ACC112 (cell line): ENCODE measurements around the gene CUEDC2.

ENCODE experiments used
- H2AFZ ChIP-seq: fragments of 200-600 bp; sonication (generic); one replicate; pipeline ENCODE4 v1.6.0; 2017; ENCODE audit warnings: antibody characterized with exemption, low read length; ENCODE audit not compliant: unreplicated experiment
- H3K27ac ChIP-seq: fragments of 200-600 bp; sonication (generic); 2 replicates; pipeline ENCODE4 v1.5.1; 2014; ENCODE audit warnings: low read depth, mild to moderate bottlenecking, antibody characterized with exemption, low read length, moderate library complexity
- H3K27me3 ChIP-seq: fragments of 200-600 bp; sonication (generic); 2 replicates; pipeline ENCODE4 v1.6.1; 2014; ENCODE audit warnings: mild to moderate bottlenecking, antibody characterized with exemption, low read length, moderate library complexity, mixed read lengths; ENCODE audit not compliant: insufficient read depth
- H3K36me3 ChIP-seq: fragments of 200-600 bp; sonication (generic); 2 replicates; pipeline ENCODE4 v1.6.1; 2016; ENCODE audit warnings: mild to moderate bottlenecking, antibody characterized with exemption, low read length, moderate library complexity, mixed read lengths; ENCODE audit not compliant: insufficient read depth
- H3K4me1 ChIP-seq: fragments of 200-600 bp; sonication (generic); one replicate; pipeline ENCODE4 v1.6.1; 2016; ENCODE audit warnings: low read length, mixed read lengths; ENCODE audit not compliant: insufficient read depth, unreplicated experiment, control insufficient read depth
- H3K4me3 ChIP-seq: fragments of 200-600 bp; sonication (generic); 2 replicates; pipeline ENCODE4 v1.5.1; 2014; ENCODE audit warnings: mild to moderate bottlenecking, low read depth, low read length
- H3K79me2 ChIP-seq: fragments of 200-600 bp; sonication (generic); one replicate; pipeline ENCODE4 v1.6.0; 2016; ENCODE audit warnings: low read length; ENCODE audit not compliant: control insufficient read depth, unreplicated experiment, insufficient read depth

The CUEDC2 gene

DNA sequence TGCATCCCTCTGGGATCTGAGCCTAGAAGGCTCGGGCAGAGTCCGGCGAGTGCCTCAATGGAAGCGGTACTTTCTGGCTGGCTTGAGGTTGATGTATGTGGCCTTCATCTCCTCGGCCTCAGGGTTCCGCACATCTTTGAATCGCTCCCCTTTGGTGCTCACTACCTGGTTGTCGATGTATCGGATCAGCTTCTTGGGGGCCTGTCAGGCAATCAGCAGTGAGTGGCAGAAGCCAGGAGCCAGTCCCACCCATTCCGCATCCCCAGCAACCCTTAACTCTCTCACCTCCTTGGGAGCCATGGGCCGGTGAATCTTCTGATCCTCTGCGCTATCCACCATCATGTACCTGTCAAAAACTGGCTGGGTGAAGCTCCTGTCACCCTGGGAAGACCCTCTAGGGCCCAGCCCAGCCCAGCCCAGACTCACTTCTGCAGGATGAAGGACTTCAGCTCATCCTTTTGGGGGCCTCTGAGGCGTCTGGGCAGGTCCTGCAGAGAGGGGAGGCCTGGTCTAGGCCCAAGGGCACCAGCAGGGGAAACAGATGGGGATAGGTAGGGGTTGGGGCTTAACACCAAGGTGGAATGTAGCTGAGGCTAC is 8.9 kb downstream of the CUEDC2 start:
- Histone ChIP-seq H3K27ac (no peak overlapping the region), H3K4me3 (no peak overlapping the region), H3K27me3 (peaks cover 7% of the 10 kb centered on the region; the same call in 1 of the 2 replicates), H2AFZ (no peak overlapping the region), H3K36me3 (no peaks in the 10 kb centered on the region), H3K4me1 (peaks cover 14% of the 10 kb centered on the region), H3K79me2 (no peaks in the 10 kb centered on the region)

DNA sequence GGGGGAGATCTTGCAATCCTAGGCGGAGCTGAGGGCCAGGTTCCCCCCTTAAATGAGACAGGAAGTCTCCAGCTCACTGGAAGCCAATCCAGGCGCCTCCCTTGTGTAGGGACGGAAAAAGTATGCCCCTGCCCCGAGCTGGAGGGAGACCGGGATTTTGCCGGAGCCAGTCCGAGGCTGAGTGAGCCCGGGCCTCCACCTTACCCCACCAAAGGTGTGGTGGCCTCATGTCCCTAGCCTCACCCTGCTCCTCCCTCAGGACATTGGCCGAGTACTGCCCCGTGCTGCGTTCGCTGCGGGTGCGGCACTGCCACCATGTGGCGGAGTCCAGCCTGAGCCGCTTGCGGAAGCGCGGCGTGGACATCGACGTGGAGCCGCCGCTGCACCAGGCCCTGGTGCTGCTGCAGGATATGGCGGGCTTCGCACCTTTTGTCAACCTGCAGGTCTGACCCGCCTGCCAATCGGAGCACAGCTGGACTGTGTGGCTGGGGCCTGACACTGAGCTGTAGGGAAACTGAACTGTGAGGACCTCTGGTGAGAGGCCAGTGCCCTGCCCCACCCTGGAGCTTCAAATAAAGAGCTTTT is 9.7 kb downstream of the CUEDC2 start:
- Histone ChIP-seq H2AFZ (no peak overlapping the region), H3K27me3 (peaks cover 15% of the 10 kb centered on the region), H3K36me3 (no peaks in the 10 kb centered on the region), H3K79me2 (no peaks in the 10 kb centered on the region), H3K4me3 (peak overlapping the region; percentile 81), H3K27ac (peak overlapping the region; percentile 8; the same call in 1 of the 2 replicates), H3K4me1 (peaks cover 14% of the 10 kb centered on the region)

DNA sequence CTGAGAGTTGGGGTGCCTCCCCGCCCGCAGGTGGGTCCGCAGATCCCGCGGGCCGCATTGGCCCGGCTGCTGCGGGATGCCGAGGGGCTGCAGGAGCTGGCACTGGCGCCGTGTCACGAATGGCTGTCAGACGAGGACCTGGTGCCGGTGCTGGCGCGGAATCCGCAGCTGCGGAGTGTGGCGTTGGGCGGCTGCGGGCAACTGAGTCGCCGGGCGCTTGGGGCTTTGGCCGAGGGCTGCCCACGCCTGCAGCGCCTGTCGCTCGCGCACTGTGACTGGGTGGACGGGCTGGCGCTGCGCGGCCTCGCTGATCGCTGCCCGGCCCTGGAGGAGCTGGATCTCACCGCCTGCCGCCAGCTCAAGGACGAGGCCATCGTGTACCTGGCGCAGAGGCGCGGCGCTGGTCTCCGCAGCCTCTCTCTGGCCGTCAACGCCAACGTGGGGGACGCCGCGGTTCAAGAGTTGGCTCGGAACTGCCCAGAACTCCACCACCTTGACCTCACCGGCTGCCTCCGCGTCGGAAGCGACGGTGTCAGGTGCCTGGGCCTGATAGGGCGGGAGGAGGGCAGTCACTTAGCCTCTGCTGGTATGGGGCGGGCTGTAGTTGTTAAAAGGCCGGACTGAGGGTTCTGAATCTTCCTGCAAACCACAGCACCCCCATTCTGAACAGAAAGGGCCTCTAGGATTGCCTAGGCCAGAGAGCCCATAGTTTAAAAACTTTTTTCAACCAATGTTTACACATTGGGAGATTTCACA is 10.4 kb downstream of the CUEDC2 start:
- Histone ChIP-seq H3K27me3 (peaks cover 19% of the 10 kb centered on the region), H2AFZ (peak overlapping the region; percentile 85), H3K4me3 (peak overlapping the region; percentile 81), H3K36me3 (no peaks in the 10 kb centered on the region), H3K27ac (peak overlapping the region; percentile 8; the same call in 1 of the 2 replicates), H3K79me2 (no peaks in the 10 kb centered on the region), H3K4me1 (peaks cover 14% of the 10 kb centered on the region)

DNA sequence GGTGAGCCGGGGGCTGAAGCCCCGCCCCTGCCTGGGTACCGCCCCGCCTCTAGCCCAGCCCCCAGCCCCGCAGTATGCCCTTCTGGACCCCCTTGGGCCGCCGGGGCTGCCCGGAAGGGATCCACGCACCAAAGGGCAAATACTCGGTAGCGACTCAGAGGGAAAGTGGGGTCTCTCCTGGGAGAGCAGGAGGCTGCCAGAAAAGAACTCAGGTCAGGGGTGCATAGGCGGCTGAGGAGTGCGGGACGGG is 10.9 kb downstream of the CUEDC2 start:
- H3K4me1 ChIP-seq = peaks cover 14% of the 10 kb centered on the region
- peak overlapping the region; percentile 85 for H2AFZ ChIP-seq
- H3K27me3 ChIP-seq = peaks cover 19% of the 10 kb centered on the region
- H3K4me3 ChIP-seq = peak overlapping the region; percentile 81
- H3K79me2 ChIP-seq = no peaks in the 10 kb centered on the region
- no peak overlapping the region for H3K27ac ChIP-seq
- H3K36me3 ChIP-seq = no peaks in the 10 kb centered on the region

DNA sequence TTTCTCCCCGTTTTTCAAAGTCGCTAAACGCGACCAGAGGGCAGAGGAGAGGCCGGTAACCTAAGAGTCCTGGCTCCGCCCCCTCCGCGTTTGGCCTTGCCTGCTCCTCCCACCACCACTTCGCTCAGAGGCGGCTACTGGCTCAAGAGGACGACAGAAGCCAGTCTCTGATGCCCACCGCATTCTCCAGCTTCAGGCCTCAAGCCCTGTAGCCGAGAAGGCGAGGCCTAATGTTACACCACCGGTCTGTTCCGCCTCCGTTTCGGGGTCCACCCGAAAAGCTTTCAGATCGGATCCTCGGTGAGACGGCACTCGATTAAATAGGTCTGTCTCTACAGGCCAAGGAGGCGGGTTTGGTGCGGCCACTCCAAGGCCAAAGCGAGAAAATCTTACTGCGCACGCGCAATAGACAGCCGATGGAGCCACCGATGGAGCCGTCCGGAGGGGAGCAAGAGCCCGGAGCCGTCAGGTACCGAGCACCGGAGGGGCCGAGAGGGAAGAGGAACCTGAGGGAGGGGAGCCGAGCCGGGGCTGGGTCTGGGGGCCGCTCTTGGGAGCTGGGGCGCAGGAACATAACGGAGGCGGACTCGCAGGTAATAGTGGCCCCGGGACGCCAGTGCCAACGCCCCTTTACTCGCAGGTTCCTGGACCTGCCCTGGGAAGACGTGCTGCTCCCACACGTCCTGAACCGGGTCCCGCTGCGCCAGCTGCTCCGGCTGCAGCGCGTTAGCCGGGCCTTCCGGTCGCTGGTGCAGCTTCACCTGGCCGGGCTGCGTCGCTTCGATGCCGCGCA is 11.5 kb downstream of the CUEDC2 start, which contains the start of gene FBXL15:
Gene FBXL15 (plus strand): TSS at position 123 of the 793 bp plus-strand sequence. CDS start 294 bp downstream, at position 417.
- H2AFZ ChIP-seq = peak within 1 kb of the TSS; percentile 85
- H3K4me1 ChIP-seq = peaks cover 14% of the 10 kb centered on the region
- peak within 1 kb of the TSS; percentile 58 for H3K27ac ChIP-seq
- no peaks in the 10 kb centered on the region for H3K36me3 ChIP-seq
- H3K4me3 ChIP-seq = peak within 1 kb of the TSS; percentile 81
- peaks cover 19% of the 10 kb centered on the region for H3K27me3 ChIP-seq
- H3K79me2 ChIP-seq = no peaks in the 10 kb centered on the region

DNA sequence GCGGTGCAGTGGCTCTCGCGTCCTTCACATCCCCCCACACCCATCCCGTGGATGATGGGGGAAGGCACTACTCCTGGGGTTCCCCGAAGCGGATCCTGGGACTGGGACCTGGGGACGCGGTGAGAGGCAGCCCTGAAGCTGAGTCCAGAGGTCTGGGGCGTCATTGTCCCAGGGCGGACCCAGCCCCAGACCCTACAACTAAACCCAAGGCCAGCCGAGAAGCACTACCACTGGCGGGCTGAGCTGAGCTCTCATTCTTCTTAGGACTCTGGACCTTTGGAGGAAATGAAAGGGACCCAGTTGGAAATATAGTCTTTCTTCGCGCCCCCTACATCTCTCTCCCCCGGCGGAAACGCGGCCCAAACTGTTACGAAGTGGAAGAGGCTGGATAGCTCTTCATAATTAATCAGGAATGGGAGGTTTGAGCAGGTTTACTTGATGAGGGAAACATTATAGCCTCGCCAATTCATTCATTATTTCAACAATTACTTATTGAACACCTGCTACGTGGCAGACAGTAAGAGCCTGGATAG is 12.1 kb downstream of the CUEDC2 start:
- Histone ChIP-seq H3K4me3 (peak overlapping the region; percentile 81), H3K4me1 (peaks cover 14% of the 10 kb centered on the region), H3K36me3 (no peaks in the 10 kb centered on the region), H3K27me3 (peaks cover 19% of the 10 kb centered on the region), H3K27ac (peak overlapping the region; percentile 58; the same call in 1 of the 2 replicates), H3K79me2 (no peaks in the 10 kb centered on the region), H2AFZ (peak overlapping the region; percentile 48)

DNA sequence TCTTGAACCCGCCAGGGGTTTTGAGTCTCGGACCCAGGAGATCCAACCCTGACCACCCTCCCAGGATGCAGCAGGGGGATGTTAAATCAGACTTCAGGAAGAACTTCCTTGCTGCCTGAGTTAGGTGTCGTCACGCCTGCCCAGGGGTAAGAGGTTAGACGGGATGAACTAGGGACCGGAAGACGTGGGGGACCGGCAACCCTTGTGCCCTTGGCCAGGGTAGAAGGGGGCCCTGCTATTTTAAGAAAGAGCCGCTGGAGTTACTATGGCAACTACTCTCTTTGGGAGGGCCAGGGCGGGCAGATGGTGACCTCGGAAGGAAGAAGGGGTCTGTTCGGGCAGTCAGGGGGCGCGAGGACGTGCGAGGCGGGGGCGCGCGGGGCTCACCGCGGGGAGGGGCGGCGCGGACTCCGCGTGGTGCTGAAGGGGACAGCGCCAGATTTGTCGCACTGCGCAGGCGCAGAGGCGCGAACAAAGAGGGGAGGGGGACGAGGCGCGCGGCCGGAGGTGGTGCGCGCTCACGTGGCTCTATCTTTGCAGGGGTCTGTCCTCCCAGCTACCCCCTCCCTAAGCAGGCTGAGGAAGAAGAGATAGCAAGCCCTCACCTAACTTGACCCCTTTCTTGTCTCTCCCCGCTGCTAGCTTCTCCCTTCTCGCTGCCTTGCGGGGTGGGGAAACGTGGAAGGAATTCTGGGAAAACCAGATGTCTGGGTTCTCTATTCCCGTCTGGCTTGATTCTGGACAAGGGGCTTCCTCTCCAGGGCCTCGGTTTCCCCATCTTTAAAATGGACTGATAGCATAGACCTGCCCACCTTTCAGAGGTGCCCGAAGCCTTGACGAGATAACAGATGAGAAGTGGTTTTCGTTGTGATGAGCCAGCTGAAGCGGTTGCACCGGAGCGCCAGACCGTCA is 12.8 kb downstream of the CUEDC2 start:
- Histone ChIP-seq H3K36me3 (no peaks in the 10 kb centered on the region), H3K4me3 (peak overlapping the region; percentile 81), H2AFZ (peak overlapping the region; percentile 48), H3K27ac (no peak overlapping the region), H3K79me2 (no peaks in the 10 kb centered on the region), H3K4me1 (peaks cover 14% of the 10 kb centered on the region), H3K27me3 (peaks cover 19% of the 10 kb centered on the region)

DNA sequence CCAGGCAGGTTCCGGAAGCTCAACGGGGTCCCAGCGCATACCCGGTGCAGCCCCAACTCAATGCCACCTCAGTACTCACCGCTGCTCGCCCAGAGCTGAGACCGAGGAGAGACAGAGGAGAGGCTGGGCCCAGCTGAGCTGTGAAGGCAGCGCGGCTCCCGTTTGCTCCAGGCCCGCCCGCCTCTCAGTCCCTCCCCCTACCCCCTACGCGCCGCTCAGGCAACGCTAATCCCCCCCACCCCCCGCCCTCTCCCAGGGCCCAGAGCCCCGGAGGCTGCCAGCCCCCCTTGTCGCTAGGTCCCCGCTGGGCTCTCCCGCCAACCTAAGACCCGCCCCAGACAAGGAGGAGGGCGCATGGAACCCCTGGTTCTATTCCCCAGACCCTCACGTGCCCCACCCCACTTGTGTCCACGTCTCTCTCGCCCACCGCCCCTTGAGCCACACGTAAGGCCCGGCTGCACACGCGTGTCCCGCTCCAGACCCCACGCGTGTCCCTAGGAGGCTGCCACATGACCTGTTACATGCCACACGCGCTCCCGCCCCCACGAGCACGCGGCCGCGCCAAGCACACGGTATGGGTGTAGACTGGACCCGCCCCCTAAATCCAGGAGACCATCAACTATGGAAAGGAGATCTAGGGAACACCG is 13.6 kb downstream of the CUEDC2 start, which contains the start of gene PSD:
Gene PSD (minus strand): TSS at position 164 of the 647 bp plus-strand sequence. CDS start 1,747 bp downstream, outside the sequence.
- Histone ChIP-seq H3K79me2 (no peaks in the 10 kb centered on the region), H3K4me3 (peak within 1 kb of the TSS; percentile 81), H3K27me3 (peaks cover 19% of the 10 kb centered on the region), H3K36me3 (no peaks in the 10 kb centered on the region), H3K4me1 (peaks cover 14% of the 10 kb centered on the region), H2AFZ (peak within 1 kb of the TSS; percentile 48), H3K27ac (no peak within 1 kb of the TSS)

DNA sequence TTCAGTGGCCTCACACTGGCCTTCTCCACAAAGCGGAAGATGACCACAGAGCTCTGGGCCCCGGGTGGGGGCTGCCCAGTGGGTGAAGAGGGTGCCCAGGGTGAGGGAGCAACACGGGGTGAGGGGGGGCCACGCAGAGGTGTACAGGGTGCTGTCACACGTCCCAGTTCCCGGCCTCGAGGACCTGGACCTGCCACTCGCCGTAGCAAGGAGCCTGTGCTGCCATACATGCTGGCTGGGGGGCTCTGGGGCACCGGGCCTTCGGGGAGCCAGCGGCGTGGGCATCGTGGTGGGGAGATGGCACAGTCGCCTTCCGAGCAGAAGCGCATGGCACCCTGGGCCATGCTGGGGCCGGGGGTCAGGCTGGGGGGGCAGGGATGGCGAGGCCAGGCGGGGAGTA is 15.7 kb downstream of the CUEDC2 start:
- Histone ChIP-seq H3K36me3 (no peaks in the 10 kb centered on the region), H3K4me3 (no peak overlapping the region), H3K79me2 (no peaks in the 10 kb centered on the region), H3K27me3 (peaks cover 19% of the 10 kb centered on the region), H3K4me1 (peaks cover 15% of the 10 kb centered on the region), H2AFZ (no peak overlapping the region), H3K27ac (no peak overlapping the region)
